ENCODE results near the gene CCSAP. TPM values are rescaled to one million over a fixed set of nuclear protein-coding genes. Genes with fewer than 3 reads are reported as not detected.

The CCSAP gene
- total and polyA plus RNA-seq, 2 of the 4 experiments (the other 2 are of a cell fraction) = 2.3 to 3.8 TPM

GRCh38 chr1:229284887-229285286 lies 58.0 kb downstream of the CCSAP start:
- Histone ChIP-seq H2AFZ (replicated peaks; ENCODE audit: low read length, poor library complexity) (no peak overlapping the region), H3K9ac (ENCODE audit: low read depth, low read length) (no peak overlapping the region), H4K20me1 (ENCODE audit: insufficient read depth, low read length) (peaks cover 27% of the 10 kb centered on the region; the same call in 1 of the 2 replicates), H3K18ac (ENCODE audit: low read depth, low read length) (no peak overlapping the region), H3K36me3 (ENCODE audit: control insufficient read depth, insufficient read depth, low read length) (peaks cover 4% of the 10 kb centered on the region), H3K9me3 (ENCODE audit: control insufficient read depth, insufficient read depth, low read length) (no peaks in the 10 kb centered on the region), H3K23ac (ENCODE audit: low read depth, low read length) (no peak overlapping the region), H3K56ac (ENCODE audit: extremely low read depth, insufficient read depth, low read length) (no peak overlapping the region), H3K79me1 (ENCODE audit: low read depth in 1 of 2, low read length in 2 of 2) (peaks cover 25 to 63% of the 10 kb centered on the region in 2 experiments), H4K5ac (ENCODE audit: low read depth, low read length) (no peak overlapping the region), H3K27me3 (ENCODE audit: control insufficient read depth, insufficient read depth, low read length) (no peaks in the 10 kb centered on the region), H2BK20ac (ENCODE audit: low read depth, low read length) (no peak overlapping the region), H3K4me3 (ENCODE audit: insufficient read depth, low read depth, low read length) (no peak overlapping the region), H3K14ac (replicated peaks; ENCODE audit: low read depth, low read length) (no peak overlapping the region), H3K9me1 (ENCODE audit: insufficient read depth, low read length) (peaks cover 6% of the 10 kb centered on the region; the same call in 1 of the 2 replicates), H4K8ac (ENCODE audit: low read depth in 2 of 2, low read length in 2 of 2) (no peak overlapping the region), H2BK120ac (ENCODE audit: low read depth, low read length) (no peak overlapping the region), H3K4me2 (ENCODE audit: low read depth, low read length) (no peak overlapping the region), H3K27ac (ENCODE audit: insufficient read depth, low read length) (no peak overlapping the region), H2AK5ac (ENCODE audit: low read depth, low read length) (no peak overlapping the region), H3K4me1 (ENCODE audit: control insufficient read depth, insufficient read depth, low read length) (peaks cover 9% of the 10 kb centered on the region), H2BK15ac (ENCODE audit: low read depth, low read length) (no peak overlapping the region), H2AK9ac (replicated peaks; ENCODE audit: low read depth, low read length, poor library complexity) (no peak overlapping the region), H2BK5ac (ENCODE audit: low read depth, low read length, poor library complexity, severe bottlenecking) (no peak overlapping the region), H3K4ac (ENCODE audit: low read depth, low read length) (no peak overlapping the region), H4K91ac (ENCODE audit: insufficient read depth, low read depth, low read length) (no peak overlapping the region)
- CTCF ChIA-PET = interaction anchor here (0.6 to 1.1 kb wide), 2 partner anchors 150 to 156 kb away, joined by 3 to 4 read pairs; no protein-coding TSS in a partner anchor
- no peak for DNase-seq
- WGBS, 2 experiments (ENCODE audit: extremely low coverage in 2 of 2, insufficient read length in 1 of 2) = no CpG with 5 or more reads among the region's 3 CpGs
- no TSS peak for BruUV-seq (replicated peaks)
- dilution Hi-C loops (cut with HindIII; ENCODE audit: low sequenced_read_pairs, unreplicated experiment) (no loop called here), in situ Hi-C loops (cut with MboI; ENCODE audit: low sequenced_read_pairs) (no loop called here), intact Hi-C loops (cut with micrococcal nuclease) (no loop called here)
- POLR2A ChIA-PET (ENCODE audit: unreplicated experiment) = no interaction called here
- TF ChIP-seq CTCF (conservative IDR thresholded peaks at IDR 0.05; ENCODE audit: low read depth, low read length) (no peak), ELK1 (IDR thresholded peaks at IDR 0.05; ENCODE audit: borderline replicate concordance, low read depth, low read length) (no peak), CHD1 (IDR thresholded peaks at IDR 0.05; ENCODE audit: low read depth, low read length) (no peak), BHLHE40 (IDR thresholded peaks at IDR 0.05; ENCODE audit: low read depth, low read length) (no peak), RAD21 (IDR thresholded peaks at IDR 0.05; ENCODE audit: low read length) (no peak), POLR2A (IDR thresholded peaks at IDR 0.05; ENCODE audit: low read depth, low read length) (no peak), CEBPB (IDR thresholded peaks at IDR 0.05; ENCODE audit: low read depth, low read length) (no peak), NFE2L2 (IDR thresholded peaks at IDR 0.05; ENCODE audit: low read depth, low read length) (no peak), RCOR1 (IDR thresholded peaks at IDR 0.05; ENCODE audit: insufficient replicate concordance, low read length) (no peak), SMC3 (IDR thresholded peaks at IDR 0.05; ENCODE audit: low read depth, low read length) (no peak), MXI1 (IDR thresholded peaks at IDR 0.05; ENCODE audit: borderline replicate concordance, low read depth, low read length) (no peak), MAFK (IDR thresholded peaks at IDR 0.05; ENCODE audit: low read depth, low read length) (no peak), RFX5 (IDR thresholded peaks at IDR 0.05; ENCODE audit: low read depth, low read length) (no peak), MAZ (IDR thresholded peaks at IDR 0.05; ENCODE audit: borderline replicate concordance, low read depth, low read length) (no peak)
- no peak for ATAC-seq (ENCODE audit: low read depth)

Data from IMR-90 (cell line).